HepG2 (cell line): ENCODE measurements around the gene IKZF3. TPM values are rescaled to one million over a fixed set of nuclear protein-coding genes. Genes with fewer than 3 reads are reported as not detected.
"Not testable (repeated sequence)": the region's sequence is repeated elsewhere in the genome, so short reads cannot be mapped to it uniquely, and the experiment has no call there.

Experiments
- ATAC-seq: fragments of 200-7000 bp; cut with Tn5 transposase; 3 replicates; pipeline ENCODE4 v1.9.1; 2020; ENCODE audit warnings: mild to moderate bottlenecking, moderate library complexity
- BruUV-seq: library from RNA; stranded (reverse); fragments of 400-500 nt; replicated peaks from 2 replicates; lab custom pipeline; 2021; lab: Mats Ljungman, UMichigan
- CTCF ChIA-PET: fragments of 300-600 bp; formaldehyde crosslinking; extraction: SDS; loops from one replicate; lab custom pipeline; 2021; ENCODE audit warnings: low total read pairs, inconsistent platforms, low intra/inter-chr PET ratio; lab: Yijun Ruan, JAX
- POLR2A ChIA-PET: fragments of 350-600 bp; sonication (Branson Sonifier 250); formaldehyde crosslinking; loops from one replicate; lab custom pipeline; 2020; ENCODE audit warnings: antibody characterized with exemption, inconsistent platforms; lab: Yijun Ruan, JAX
- DNase-seq: peaks from one replicate; pipeline ENCODE4 v3.0.0-alpha.2; 2015; ENCODE audit warnings: low spot score
- FAIRE-seq: peaks from 3 replicates; lab custom pipeline; 2011; peaks lifted over from hg19 to GRCh38; lab: Jason Lieb, UNC
- H2AFZ ChIP-seq: one replicate; pipeline ENCODE4 v1.6.1; 2011; ENCODE audit warnings: low read length, inconsistent platforms
- H3K27ac ChIP-seq: fragments of 300-600 bp; 3 replicates; pipeline ENCODE4 v1.8.0; 2011; ENCODE audit warnings: mixed run types, mild to moderate bottlenecking, mixed read lengths, low read length, inconsistent platforms; ENCODE audit not compliant: insufficient read depth; ENCODE audit errors: extremely low read length
- H3K27me3 ChIP-seq, 2 experiments: fragments of 200-600 bp in 1 of 2; 2 replicates in 1 of 2; 3 replicates in 1 of 2; pipeline versions ENCODE4 v1.6.0 to v1.8.0; 2011; ENCODE audit warnings: low read length in 2 of 2, mild to moderate bottlenecking in 2 of 2, moderate library complexity in 2 of 2, inconsistent platforms in 1 of 2; ENCODE audit not compliant: insufficient read depth in 2 of 2, control insufficient read depth in 1 of 2
- H3K36me3 ChIP-seq, 2 experiments: fragments of 200-600 bp in 1 of 2; replicated peaks in 1 of 2; 2 replicates in 1 of 2; 3 replicates in 1 of 2; pipeline versions ENCODE4 v1.5.1 to v1.8.0; 2011; ENCODE audit warnings: low read length in 2 of 2, inconsistent platforms in 1 of 2; ENCODE audit not compliant: insufficient read depth in 2 of 2, control insufficient read depth in 1 of 2
- H3K4me1 ChIP-seq: 2 replicates; pipeline ENCODE4 v1.5.1; 2012; ENCODE audit warnings: low read length, inconsistent platforms; ENCODE audit not compliant: insufficient read depth
- H3K4me2 ChIP-seq: 2 replicates; pipeline ENCODE4 v1.6.0; 2011; ENCODE audit warnings: low read depth, low read length, inconsistent platforms
- H3K4me3 ChIP-seq, 3 experiments: fragments of 200-600 bp in 1 of 3; sonication (generic), shearing (Covaris generic) in 1 of 3; replicated peaks in 1 of 3; 2 replicates each; pipeline ENCODE4 v1.5.1; 2011 to 2016; ENCODE audit warnings: low read length in 3 of 3, inconsistent platforms in 2 of 3, low read depth in 2 of 3, mild to moderate bottlenecking in 2 of 3, control low read depth in 1 of 3, mixed read lengths in 1 of 3; ENCODE audit not compliant: insufficient read depth in 1 of 3
- H3K79me2 ChIP-seq: one replicate; pipeline ENCODE4 v1.6.1; 2011; ENCODE audit warnings: low read length, inconsistent platforms; ENCODE audit not compliant: insufficient read depth
- H3K9ac ChIP-seq: 2 replicates; pipeline ENCODE4 v1.6.0; 2011; ENCODE audit warnings: mild to moderate bottlenecking, low read depth, low read length, inconsistent platforms; ENCODE audit not compliant: insufficient read depth
- H3K9me3 ChIP-seq: 2 replicates; pipeline ENCODE4 v1.5.1; 2012; ENCODE audit warnings: mild to moderate bottlenecking, low read length
- H4K20me1 ChIP-seq: 2 replicates; pipeline ENCODE4 v1.6.0; 2011; ENCODE audit warnings: inconsistent platforms, mild to moderate bottlenecking, low read length, moderate library complexity; ENCODE audit not compliant: insufficient read depth
- FOXO4 ChIP-seq: sonication (generic); formaldehyde crosslinking; conservative IDR thresholded peaks from 2 replicates; pipeline ENCODE4 v1.8.1; 2023; ENCODE audit warnings: missing genetic modification reagents
- JARID2 ChIP-seq: sonication (generic); formaldehyde crosslinking; IDR thresholded peaks from 2 replicates; pipeline ENCODE4 v1.8.1; 2023; ENCODE audit warnings: missing genetic modification reagents, inconsistent platforms; ENCODE audit not compliant: insufficient replicate concordance
- NFE2 ChIP-seq: sonication (generic); formaldehyde crosslinking; IDR thresholded peaks from 2 replicates; pipeline ENCODE4 v1.4.0; 2020; ENCODE audit warnings: missing genetic modification reagents
- TFDP1 ChIP-seq: IDR thresholded peaks from 2 replicates; pipeline ENCODE4 v1.6.1; 2016; ENCODE audit warnings: missing compliant biosample characterization, missing genetic modification reagents, borderline replicate concordance
- XBP1 ChIP-seq: sonication (generic); formaldehyde crosslinking; IDR thresholded peaks from 2 replicates; pipeline ENCODE4 v1.5.0; 2020; ENCODE audit warnings: missing genetic modification reagents
- ZNF572 ChIP-seq: sonication (generic); formaldehyde crosslinking; IDR thresholded peaks from 2 replicates; pipeline ENCODE4 v1.5.1; 2020; ENCODE audit warnings: mild to moderate bottlenecking, missing genetic modification reagents
- ZNF841 ChIP-seq: sonication (generic); formaldehyde crosslinking; IDR thresholded peaks from 2 replicates; pipeline ENCODE4 v1.8.1; 2023; ENCODE audit warnings: missing genetic modification reagents, borderline replicate concordance
- WGBS: methylation state at CpG from one replicate; pipeline ENCODE4 v1.1.6; 2017; ENCODE audit warnings: low lambda C conversion rate; 5-methylcytosine and 5-hydroxymethylcytosine counted together
- in situ Hi-C: cut with HindIII; loops from 2 replicates; pipeline ENCODE4 v1.10.0; 2017; ENCODE audit warnings: low pct_unique_long_range_greater_than_20kb; ENCODE audit not compliant: extremely low pct_ligation_motif_present
- intact Hi-C: fragments of 100-400 bp; cut with micrococcal nuclease; formaldehyde crosslinking; loops from one replicate; pipeline ENCODE4 v1.10.0; 2022; ENCODE audit not compliant: unreplicated experiment
- polyA plus RNA-seq, 8 experiments: library from polyadenylated mRNA; depleted of rRNA in 3 of 8; stranded (reverse) in 7 of 8; unstranded in 1 of 8; fragments of >200 nt; fragmentation: Illumina TruSeq in 4 of 8; extraction: Trizol in 4 of 8; gene quantifications; 2 replicates each; pipeline versions ENCODE4 v1.2.1 to v1.2.3, GENCODE V29; 2011 to 2016; ENCODE audit warnings: low read depth in 4 of 8, missing spikeins in 1 of 8, mixed read lengths in 1 of 8; ENCODE audit not compliant: insufficient read depth in 1 of 8
- total RNA-seq, 5 experiments: library from RNA; depleted of rRNA; stranded (reverse); fragments of >200 nt; fragmentation: Illumina TruSeq; extraction: Trizol; gene quantifications; 2 replicates each; pipeline ENCODE4 v1.2.3, GENCODE V29; 2016; ENCODE audit warnings: low read depth in 1 of 5
- TF ChIP-seq, protein P1 (sequence below), 2 experiments: sonication (generic) in 1 of 2; formaldehyde crosslinking in 1 of 2; IDR thresholded peaks; 2 replicates each; pipeline versions ENCODE4 v1.6.1 to v1.9.0; 2014 to 2022; ENCODE audit warnings: antibody characterized with exemption in 1 of 2, borderline replicate concordance in 1 of 2, inconsistent platforms in 1 of 2, low read depth in 1 of 2, missing genetic modification reagents in 1 of 2
- TF ChIP-seq, protein P2 (sequence below): sonication (generic); formaldehyde crosslinking; IDR thresholded peaks from 2 replicates; pipeline ENCODE4 v1.5.1; 2020; ENCODE audit warnings: mild to moderate bottlenecking, missing genetic modification reagents, borderline replicate concordance

Gene IKZF3
- total and polyA plus RNA-seq, 2 of the 13 experiments (the other 11 are each of a cell fraction or from before 2014, with no cell fraction given), result not detected

GRCh38 chr17:39765175-39765574 lies 98.9 kb downstream of the IKZF3 start (continued):
- TF ChIP-seq, protein P1, sequence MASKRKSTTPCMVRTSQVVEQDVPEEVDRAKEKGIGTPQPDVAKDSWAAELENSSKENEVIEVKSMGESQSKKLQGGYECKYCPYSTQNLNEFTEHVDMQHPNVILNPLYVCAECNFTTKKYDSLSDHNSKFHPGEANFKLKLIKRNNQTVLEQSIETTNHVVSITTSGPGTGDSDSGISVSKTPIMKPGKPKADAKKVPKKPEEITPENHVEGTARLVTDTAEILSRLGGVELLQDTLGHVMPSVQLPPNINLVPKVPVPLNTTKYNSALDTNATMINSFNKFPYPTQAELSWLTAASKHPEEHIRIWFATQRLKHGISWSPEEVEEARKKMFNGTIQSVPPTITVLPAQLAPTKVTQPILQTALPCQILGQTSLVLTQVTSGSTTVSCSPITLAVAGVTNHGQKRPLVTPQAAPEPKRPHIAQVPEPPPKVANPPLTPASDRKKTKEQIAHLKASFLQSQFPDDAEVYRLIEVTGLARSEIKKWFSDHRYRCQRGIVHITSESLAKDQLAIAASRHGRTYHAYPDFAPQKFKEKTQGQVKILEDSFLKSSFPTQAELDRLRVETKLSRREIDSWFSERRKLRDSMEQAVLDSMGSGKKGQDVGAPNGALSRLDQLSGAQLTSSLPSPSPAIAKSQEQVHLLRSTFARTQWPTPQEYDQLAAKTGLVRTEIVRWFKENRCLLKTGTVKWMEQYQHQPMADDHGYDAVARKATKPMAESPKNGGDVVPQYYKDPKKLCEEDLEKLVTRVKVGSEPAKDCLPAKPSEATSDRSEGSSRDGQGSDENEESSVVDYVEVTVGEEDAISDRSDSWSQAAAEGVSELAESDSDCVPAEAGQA (IDR thresholded peaks at IDR 0.05; ENCODE audit: low read depth), result no peak
- TF ChIP-seq, protein P1 (CRISPR knock-in tag; IDR thresholded peaks at IDR 0.05; ENCODE audit: borderline replicate concordance), result no peak
- TF ChIP-seq FOXO4 (CRISPR knock-in tag) (no peak), NFE2 (CRISPR knock-in tag) (no peak), ZNF841 (CRISPR knock-in tag) (no peak), JARID2 (CRISPR knock-in tag) (no peak), TFDP1 (CRISPR knock-in tag) (no peak), ZNF572 (CRISPR knock-in tag) (no peak), XBP1 (CRISPR knock-in tag) (no peak)
- TF ChIP-seq, protein P2, sequence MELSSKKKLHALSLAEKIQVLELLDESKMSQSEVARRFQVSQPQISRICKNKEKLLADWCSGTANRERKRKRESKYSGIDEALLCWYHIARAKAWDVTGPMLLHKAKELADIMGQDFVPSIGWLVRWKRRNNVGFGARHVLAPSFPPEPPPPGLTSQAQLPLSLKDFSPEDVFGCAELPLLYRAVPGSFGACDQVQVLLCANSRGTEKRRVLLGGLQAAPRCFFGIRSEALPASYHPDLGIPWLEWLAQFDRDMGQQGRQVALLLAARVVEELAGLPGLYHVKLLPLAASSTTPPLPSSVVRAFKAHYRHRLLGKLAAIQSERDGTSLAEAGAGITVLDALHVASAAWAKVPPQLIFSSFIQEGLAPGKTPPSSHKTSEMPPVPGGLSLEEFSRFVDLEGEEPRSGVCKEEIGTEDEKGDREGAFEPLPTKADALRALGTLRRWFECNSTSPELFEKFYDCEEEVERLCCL (CRISPR knock-in tag), result no peak

DNA sequence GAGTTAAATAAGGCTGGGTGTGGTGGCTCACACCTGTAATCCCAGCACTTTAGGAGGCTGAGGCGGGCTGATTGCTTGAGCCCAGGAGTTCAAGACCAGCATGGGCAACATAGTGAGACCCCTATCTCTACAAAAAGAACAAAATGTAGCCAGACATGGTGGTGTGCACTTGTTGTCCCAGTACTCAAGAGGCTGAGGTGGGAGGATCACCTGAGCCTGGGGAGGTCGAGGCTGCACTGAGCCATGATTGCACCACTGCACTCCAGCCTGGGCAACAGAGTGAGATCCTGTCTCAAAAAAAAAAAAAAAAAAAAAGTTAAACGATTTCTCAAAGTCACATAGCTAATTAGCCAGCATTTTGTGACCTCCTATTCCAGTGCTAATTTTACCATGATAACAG lies 99.9 kb downstream of the IKZF3 start:
- FAIRE-seq, CTCF ChIA-PET, POLR2A ChIA-PET: not testable (repeated sequence)

More for the DNA sequence above, 99.9 kb downstream of the IKZF3 start:
- H3K9ac ChIP-seq, H3K9me3 ChIP-seq, ATAC-seq, BruUV-seq, H2AFZ ChIP-seq, H3K4me3 ChIP-seq, H4K20me1 ChIP-seq, DNase-seq, H3K79me2 ChIP-seq, intact Hi-C loops, H3K27ac ChIP-seq, H3K4me2 ChIP-seq, H3K4me1 ChIP-seq, H3K36me3 ChIP-seq, in situ Hi-C loops: not testable (repeated sequence)
- 7% methylated on average over 3 of the region's 3 CpGs for WGBS
- H3K27me3 ChIP-seq, result peaks cover 1 to 55% of the 10 kb centered on the region in 2 experiments
